Measurements from ENCODE around the gene ALDH6A1.

GRCh38 chr14:74035556-74035955 is 48.7 kb downstream of the ALDH6A1 start:
- TF ChIP-seq EP300 (IDR thresholded peaks at IDR 0.05) (no peak), CTCF (IDR thresholded peaks at IDR 0.05) (no peak), POLR2AphosphoS5 (IDR thresholded peaks at IDR 0.05) (no peak), POLR2A (IDR thresholded peaks at IDR 0.05) (no peak)

Measured in suprapubic skin (tissue), 4 donors.